NCI-H2107 treated with DMSO at 0.1 percent for 48 hours (cell line): ENCODE results near the gene PHRF1.
A peak's percentile ranks its signal among the peaks of the same experiment; 100 is the strongest.

Experiments
- DNase-seq: peaks from one replicate; lab custom pipeline; 2025; ENCODE audit not compliant: unreplicated experiment; lab: John Stamatoyannopoulos, UW

The PHRF1 gene

DNA sequence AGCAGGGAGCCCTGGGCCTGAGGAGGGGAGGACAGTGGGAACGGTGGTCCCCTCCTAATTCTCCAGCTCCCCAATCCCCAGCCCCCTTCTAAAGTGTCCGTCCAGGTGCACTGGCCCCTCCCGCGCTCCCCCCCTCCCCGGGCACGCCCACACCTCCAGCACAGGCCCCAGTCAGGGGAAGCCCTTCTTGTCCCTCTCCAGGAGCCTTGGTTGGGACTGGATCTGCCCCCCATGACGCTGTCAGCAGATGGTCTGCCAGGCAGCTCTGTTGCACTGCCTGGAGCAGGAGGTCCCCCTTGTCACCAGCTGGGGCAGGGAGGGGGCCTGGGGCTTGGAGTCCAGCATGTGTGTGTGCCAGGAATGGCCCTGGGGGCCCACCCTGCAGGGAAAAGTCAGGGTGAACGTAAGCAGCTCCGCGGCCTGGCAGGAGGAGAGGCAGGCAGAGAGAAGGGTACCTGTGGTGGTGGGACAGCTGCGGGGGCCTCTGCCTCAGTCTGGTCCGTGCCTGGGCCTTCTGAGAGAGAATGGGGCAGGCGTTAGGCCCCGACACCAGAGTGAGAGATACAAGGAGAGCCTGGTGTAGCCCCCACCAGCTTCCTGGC, 37.9 kb downstream of the PHRF1 start:
- DNase-seq, result no peak

DNA sequence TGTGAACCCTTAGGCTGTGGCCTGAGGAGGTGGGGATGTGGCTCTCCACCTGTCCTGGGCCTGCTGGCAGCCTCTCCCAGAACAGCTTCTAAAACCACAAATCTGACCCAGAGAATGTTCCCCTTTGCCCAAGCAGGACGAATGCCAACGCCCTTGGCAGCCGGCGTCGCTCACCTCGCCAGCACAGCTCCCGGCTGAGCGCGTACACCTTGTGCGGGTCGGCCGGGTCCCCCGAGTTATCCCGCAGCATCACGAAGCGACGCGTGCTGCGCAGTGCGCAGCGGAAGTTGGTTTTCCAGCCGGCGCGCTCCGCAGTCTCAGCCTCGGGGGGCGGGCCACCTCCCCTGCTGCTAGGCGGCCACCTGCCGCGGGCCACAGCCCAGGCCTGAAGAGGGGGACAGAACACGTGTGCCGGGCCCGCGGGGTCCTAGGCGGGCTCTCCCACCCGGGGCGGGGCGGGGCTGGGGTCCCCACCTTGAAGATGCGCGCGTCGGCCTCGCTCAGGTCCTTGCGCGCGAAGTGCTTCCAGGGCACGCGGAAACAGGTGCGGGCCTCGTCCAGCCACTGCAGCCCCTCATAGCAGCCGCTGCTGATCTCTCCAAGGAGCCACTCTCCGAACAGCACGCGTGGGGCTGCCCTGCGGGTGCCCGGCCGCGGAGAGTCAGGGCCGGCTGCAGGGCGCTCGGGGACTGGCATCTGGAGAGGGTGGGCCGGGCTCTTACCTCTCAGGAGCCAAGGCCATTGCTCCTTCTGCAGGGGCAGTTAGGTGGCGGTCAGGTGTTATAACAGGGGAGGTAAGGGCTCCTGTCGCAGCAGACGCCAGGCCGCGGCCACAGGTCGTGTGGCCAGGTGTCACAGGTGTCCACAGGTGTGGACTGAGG, 38.6 kb downstream of the PHRF1 start:
- no peak for DNase-seq

DNA sequence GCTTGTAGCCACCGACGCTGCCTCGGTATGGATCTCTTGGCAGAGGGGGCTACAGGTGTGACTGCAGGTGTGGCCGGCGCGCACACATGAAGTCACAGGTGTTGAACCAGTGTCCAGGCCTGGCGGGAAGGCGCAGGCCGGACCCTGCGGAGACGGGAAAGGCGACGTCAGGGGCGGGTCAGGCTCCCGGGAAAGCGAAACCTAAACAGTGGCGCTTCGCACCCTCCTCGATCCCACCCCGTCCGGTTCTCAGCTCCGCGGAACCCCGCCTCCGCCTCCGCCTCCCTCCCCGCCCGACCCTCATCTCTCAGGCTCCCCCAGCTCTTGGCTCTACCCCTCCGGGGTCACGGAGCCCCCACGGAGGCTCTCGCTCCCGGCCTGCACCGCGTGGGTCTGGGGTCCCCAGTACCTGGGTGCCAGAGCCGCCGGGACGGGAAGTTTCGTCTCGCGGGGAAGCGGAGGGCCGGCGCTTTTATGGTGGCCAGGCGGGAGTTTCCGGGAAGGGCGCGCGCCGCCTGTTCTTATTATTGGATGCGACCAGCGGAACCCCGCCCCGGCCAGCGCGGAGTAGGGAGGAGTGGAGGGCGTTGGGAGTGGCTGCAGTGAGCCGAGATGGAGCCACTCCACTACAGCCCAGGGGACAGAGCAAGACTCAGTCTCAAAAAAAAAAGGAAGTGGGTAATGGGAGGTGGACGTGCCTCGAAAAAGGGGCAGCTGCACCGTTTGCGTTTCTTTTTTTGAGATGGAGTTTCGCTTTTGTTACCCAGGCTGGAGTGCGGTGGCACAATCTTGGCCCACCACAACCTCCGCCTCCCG, 39.4 kb downstream of the PHRF1 start, which contains the start of gene IRF7:
Gene IRF7, minus strand, starts transcription at position 447 of the 816 bp plus-strand sequence. CDS start 586 bp downstream, outside the sequence.
- peak; percentile 75 for DNase-seq

DNA sequence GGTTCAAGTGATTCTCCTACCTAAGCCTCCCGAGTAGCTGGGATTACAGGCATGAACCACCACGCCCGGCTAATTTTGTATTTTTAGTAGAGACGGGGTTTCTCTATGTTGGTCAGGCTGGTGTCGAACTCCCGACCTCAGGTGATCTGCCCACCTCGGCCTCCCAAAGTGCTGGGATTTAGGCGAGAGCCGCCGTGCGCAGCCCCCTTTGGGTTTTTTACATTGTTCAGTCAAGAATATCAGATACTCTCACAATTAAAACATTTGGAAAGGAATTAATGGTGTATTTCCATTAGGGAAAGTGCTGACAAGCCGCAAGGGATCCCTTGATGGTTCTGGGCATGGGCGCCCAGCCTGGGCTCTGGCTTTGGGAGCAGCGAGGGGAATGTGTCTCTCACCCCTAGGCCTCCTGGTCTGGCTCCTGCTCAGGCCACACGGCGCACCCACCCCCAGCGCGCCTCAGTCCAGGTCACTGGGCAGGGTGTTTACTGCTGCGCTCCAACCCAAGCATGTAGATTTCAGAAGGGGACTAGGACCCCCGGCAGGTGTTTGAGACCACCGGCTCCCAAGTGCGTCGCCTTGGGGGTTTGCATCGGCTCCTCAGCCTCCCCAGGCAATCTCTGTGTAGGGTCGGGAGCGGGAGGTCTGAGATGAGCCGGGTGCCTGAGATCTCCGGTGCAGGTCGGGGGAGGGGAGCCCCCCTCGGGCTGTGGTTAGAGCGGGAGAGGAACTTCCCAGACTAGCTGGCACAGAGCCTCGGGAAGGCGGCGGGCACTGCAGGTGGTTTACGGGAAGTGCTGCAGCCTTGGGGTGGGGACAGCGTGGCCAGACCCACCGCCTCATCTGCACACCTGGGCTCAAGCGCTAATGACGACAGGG, 40.3 kb downstream of the PHRF1 start:
- no peak for DNase-seq

DNA sequence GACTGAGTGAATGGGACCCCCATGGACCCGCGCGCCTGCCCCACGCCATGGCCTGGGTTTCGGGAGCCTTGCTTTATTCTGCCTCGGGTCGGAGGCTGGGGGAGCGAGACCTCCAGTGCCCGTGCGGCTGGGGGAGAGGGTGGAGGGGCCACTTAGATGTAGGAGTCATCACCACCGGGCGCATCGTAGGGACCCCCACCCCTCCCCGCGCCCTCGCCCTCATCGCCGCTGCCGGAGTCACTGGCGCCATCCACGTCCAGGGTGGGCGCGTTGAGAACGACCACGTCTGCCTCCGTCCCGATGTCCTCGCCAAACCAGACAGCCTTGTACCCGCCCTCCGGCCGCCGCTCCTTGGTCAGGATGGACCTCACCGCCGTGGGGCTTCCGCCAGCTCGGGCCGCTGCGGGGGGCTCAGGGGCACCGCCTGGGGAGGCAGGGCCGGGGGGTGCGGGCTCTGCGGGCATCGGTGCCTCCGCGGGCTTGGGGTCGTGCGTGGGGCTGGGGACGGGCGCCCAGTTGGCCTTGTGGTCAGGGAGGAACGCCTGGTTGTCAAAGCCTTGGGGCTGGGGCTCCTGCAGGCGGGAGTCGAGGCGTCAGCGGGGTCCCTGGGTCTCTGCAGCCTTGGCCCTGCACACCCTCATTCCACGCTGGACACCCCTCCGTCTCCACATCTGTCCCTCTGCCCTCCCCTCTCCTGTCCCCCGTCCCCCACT, 41.1 kb downstream of the PHRF1 start:
- no peak for DNase-seq

DNA sequence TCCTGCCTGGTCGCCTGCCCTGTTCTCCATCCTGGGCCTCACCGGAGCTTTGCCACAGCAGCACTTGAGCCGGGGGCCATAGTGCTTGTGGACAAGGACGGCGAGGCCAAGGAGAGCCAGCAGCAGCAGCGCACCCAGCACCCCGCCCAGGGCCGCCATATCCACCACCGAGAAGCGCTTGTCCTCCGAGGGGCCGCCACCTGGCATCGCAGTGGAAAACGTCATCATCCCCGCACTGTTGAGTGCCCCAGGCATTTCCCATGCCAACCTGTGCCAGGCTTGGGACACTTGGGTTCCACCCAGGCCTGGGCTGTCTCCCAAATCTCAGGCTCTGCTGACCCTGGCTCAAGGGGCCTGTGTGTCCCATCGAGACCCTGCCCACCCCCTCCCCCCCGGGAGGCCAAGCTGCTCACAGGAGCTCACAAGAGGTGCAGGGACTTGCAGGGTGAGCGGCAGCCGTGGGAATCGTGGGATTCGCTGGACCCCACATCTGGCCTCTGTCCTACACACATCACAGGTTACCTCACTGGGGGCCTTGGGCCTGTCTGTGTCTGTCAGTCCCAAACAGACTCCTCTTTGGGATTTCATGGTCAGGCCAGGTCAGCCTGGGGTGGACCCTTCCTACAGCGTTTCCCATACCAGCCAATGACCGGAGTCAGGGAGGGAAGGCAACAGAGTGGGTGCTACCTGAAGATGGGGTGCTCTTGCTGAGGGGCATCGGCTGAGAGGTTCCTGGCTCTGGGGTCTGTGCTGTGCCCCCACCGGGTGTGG, 41.8 kb downstream of the PHRF1 start:
- DNase-seq, result no peak

DNA sequence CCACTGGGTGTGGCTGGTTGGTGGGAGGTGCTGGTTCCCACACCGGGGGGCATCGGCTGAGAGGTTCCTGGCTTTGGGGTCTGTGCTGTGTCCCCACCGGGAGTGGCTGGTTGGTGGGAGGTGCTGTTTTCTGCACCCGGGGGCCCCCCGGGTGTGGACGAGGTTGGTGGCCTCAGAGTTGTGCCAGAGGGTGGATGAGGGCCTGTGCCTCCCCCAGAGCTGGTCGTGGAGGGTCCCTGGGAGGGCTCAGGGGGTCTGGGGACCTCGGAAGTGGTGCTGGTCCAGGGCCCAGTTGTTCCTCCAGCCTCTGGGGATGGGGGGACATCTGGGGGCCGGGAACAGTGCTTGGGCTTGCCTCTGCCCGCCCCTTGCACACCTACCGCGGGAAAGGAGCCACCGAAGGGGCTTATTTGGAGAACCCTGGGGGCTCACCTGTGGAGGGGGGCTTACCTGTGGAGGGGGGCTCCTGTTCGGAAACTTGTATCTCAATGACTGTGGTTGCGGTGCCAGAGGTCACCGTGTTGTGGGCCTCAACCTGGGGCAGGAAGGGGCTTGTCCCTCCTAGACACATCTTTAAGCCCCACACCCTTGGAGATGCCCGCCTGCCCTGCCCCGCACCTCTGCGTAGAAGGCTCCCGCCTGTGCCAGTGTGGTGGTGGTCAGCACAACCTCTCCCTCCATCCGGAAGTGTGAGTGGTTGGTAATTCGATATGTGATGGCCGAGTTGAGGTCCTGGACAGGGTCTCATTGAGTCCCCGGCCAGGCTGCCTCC, 42.8 kb downstream of the PHRF1 start:
- DNase-seq, result no peak

DNA sequence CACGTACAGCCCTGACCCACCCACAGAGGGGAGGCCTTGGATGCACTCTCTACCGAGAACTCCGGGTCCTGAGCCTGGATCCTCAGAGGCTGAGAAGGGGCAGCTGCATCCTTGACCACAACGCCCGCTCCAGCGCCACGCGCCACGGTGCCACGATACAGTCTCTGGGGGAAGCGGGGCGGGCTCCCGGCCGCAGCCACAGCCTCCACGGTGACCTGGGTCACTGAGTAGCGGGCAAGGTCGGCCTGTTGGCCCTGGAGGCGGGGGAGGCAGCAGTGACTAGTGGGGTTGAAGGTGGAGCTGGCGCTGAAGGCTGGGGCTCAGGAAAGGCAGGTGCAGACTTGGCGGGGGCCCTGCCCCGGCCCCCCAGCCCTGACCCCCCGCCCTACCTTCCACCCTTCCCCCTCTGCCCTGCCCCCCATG, 43.4 kb downstream of the PHRF1 start:
- DNase-seq, result no peak

DNA sequence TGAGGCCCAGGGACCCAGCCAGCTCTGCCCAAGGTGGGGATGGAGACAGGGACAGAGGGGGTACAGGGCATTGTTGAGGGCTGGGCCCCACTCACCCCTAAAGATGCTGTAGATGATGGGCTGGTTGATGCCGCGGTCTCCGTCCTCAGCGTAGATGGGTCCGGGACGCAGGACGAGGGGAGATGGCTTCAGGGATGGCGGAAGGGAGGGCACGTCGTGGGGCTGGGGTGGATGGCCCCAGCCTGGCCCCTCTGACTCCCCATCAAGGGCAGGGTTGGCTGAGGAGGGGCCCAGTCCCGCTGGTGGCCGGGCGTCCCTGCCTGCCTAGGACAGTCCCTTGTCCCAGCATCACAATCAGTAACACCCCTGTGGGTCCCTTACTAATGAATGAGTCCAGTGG, 43.9 kb downstream of the PHRF1 start:
- DNase-seq, result no peak

DNA sequence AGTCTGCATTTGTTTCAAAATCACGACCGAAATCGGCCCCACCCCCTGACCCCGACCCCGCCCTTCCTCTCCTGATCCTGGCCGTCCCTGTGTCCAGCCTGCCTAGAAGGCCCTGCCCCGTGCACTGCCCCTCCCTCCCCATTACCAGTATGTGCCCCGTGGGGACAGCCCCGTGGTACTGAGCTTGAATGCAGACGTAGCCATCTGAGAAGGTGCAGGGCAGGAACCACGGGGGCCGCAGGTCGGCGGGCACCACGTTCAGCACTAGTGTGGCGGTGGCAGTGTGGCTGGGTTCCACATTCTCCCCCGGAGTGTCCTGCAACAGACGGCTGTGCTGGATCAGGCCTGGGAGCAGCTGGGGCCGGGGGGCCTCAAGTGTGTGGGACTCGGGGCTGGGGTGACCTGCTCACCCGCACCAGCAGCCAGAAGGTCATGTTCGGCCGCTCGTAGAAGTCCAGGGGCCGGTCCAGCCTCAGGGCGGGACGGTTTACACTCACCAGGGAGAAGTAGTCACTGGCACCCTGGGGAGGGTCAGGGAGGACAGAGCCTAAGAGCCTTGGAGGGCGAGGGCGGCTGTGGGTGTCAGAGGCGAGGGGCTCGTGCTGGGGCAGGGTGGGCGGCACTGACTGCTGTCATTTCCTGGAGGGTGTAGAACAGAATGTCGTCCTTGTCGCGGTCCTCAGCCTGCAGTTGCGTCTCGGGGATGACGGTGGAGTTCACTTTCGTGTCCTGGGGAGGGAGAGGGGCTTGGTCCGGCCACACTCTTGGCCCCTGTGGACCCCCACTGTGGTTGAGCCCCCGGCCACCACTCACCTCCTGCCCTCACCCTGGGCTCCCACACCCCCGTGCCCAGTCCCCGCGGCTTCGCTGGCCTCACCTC, 44.9 kb downstream of the PHRF1 start:
- DNase-seq, result no peak

DNA sequence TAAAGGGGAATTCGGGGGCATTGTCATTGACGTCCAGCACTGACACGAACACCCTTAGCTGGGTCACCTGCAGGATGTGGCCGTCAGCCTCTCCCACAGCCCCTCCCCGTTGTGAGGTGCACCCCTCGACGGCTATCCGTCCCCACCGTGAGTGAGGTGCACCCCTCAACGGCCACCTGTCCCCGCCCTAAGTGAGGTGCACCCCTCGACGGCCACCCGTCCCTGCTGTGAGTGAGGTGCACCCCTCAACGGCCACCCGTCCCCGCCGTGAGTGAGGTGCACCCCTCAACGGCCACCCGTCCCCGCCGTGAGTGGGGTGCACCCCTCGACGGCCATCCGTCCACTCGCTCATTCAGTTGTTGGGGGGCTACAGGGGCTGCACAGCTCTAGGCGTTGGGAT, 45.6 kb downstream of the PHRF1 start:
- DNase-seq, result no peak

DNA sequence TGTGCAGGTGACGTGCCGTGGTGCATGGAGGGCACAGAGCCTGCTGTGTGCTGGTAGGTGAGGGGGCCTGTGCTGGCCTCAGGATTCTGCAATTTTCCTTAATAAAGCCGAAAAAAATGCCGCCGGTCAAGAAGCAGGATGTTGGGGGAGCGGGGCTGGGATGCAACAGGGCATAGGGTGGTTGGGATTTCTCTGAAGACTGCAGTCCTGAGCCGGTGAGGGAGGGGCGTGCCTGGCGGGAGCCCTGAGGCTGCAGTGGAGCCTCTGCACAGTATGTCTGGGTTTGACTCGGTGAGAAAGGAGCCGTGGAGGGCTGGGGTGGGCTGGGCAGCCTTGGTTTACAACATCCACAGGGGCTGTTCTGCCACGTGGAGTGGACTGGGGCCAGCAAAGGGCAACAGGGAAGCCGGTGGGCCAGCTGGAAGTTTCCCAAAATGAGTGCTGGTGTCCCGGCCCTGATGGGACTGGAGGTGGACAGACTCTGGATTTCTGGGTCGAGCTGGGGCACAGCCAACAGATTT, 47.1 kb downstream of the PHRF1 start:
- DNase-seq, result no peak

DNA sequence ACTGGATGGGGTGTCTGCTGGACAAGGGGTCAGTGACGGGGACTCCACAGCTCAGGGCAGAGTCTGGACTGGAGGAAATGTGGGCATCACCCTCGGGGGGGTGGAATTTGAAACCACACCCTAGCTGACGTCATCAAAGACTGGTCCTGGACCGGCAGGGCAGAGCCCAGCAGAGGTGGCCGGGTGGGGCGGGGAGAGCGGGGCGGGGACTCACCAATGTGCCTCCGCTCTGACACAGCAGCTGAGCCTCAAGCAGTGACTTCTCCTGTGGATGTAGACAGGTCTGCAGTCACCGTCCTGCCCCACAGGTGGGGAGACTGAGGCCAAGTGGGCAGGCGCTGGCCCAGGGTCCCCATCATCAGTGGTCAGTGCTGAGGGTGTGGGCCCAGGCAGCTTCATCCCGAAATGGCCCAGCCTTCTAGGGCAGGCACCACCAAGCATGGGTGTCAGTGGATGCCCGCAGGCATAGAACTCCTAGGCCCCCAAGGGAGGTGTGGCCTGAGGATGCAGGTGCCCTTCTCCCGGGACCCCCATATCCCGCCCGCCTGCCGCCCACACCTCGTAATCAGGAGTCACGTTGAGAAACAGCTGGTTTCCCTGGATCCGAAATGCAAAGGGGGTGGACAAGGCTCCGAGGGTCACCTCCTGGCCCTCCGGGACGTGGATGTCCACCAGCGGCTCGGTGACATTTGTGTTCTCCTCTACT, 47.9 kb downstream of the PHRF1 start:
- DNase-seq, result no peak

DNA sequence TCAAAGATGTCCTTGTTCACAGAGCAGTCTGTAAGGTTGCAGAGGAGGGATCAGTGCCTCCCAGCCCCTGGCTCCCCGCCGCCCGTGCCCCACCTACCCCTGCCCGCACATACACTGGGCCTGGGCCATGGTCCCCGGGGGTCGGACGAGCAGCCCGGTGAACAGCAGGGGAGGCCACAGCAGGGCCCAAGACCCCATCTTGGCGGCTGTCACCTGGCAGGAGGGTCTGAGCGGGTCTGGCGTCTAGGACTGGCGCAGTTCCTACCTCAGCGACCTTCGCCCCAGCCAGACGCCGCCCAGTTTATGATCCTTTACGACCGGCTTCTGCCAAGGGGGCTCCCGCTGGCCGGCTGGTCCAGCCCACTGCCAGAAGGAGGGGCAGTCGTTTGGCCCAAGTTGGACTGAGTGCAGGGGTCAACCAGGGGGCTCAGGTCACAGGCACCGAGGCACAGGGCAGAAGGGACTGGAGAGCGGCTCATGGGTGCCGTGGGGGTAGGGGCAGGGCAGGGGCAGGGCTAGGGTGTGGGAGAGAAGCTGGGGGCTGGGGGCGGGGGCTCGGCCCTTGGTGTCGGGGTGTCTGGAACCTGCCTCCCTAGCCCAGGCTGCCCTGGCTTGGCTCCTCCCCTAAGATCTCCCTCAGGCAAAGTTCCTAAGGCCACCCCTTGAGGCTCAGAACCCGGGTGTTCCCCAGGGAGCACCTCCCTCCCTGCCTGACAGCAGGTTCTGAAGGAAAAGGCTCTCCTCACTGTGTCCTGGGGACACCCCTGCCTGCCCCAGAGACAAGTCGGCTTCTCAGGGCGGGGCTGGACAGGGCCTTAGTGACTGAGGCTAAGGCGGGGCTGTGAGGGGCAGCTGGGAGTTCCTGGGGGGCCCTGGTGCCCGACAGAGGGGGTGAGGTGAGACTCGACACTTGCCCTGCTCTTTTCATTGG, 48.7 kb downstream of the PHRF1 start, which contains the start of gene CDHR5:
Gene CDHR5, minus strand, starts transcription at position 251 of the 931 bp plus-strand sequence. Its CDS starts 53 bp downstream, at position 198.
- no peak for DNase-seq

DNA sequence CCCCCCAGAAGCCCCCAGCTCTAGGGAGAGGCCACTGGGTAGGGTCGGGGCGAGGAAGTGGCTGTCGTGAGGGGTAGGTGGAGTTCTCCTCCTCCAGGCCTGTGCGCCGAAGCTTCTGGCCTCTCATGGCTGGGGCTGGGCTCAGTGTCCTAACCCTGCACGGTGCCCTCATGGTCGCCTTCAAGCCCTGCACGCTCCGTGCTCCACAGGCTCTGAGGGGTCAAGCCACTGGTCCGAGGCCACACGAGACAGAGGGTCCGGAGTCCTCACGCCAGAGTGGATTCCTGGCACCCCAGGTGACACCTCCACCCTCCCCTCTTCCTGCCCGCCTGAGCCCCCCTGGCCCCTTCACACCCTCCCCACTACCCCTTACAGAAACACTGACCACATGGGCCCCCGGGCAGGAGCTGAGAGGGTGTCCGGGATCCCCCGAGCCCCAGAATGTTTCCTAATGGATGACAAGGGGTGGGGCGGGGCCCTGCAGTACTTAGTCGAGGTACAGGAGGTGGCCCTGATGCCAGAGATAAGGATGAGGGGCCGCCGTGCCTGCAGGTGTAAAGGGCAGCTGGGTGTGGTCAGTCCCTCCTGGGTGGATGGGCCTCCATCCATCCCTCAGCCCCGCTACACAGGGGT, 49.5 kb downstream of the PHRF1 start:
- no peak for DNase-seq
